GM12878 (cell line): Measurements from ENCODE around the gene PTAFR. TPM values are rescaled to one million over a fixed set of nuclear protein-coding genes. Genes with fewer than 3 reads are reported as not detected.

Experiments
- ATAC-seq: fragments of 200-7000 bp; cut with Tn5 transposase; 3 replicates; pipeline ENCODE4 v1.9.1; 2020; ENCODE audit warnings: mild to moderate bottlenecking, moderate library complexity
- BruUV-seq: library from RNA; stranded (reverse); fragments of 400-500 nt; replicated peaks from 2 replicates; lab custom pipeline; 2021; lab: Mats Ljungman, UMichigan
- CTCF ChIA-PET: fragments of 300-600 bp; sonication (Branson Sonifier 250); formaldehyde crosslinking; extraction: SDS; loops from one replicate; lab custom pipeline; 2021; ENCODE audit warnings: inconsistent platforms; lab: Yijun Ruan, JAX
- POLR2A ChIA-PET: fragments of 350-600 bp; formaldehyde crosslinking; extraction: SDS; loops from one replicate; lab custom pipeline; 2021; ENCODE audit warnings: inconsistent platforms; lab: Charles Lee
- RAD21 ChIA-PET: fragments of 300-600 bp; sonication (Branson Sonifier 250); formaldehyde crosslinking; loops from one replicate; lab custom pipeline; 2023; ENCODE audit warnings: antibody characterized with exemption; ENCODE audit not compliant: unreplicated experiment; lab: Charles Lee
- SMC1A ChIA-PET: fragments of 300-600 bp; sonication (Branson Sonifier 250); formaldehyde crosslinking; loops from one replicate; lab custom pipeline; 2023; ENCODE audit not compliant: unreplicated experiment, uncharacterized antibody; lab: Charles Lee
- DNase-seq: peaks from one replicate; pipeline ENCODE4 v3.0.0-alpha.2; 2011; ENCODE audit warnings: low read depth, low spot score
- FAIRE-seq: peaks from 3 replicates; lab custom pipeline; 2011; peaks lifted over from hg19 to GRCh38; lab: Jason Lieb, UNC
- H2AFZ ChIP-seq: 2 replicates; pipeline ENCODE4 v1.6.0; 2011; ENCODE audit warnings: low read depth, low read length, control low read depth; ENCODE audit not compliant: control insufficient read depth
- H3K27ac ChIP-seq: 2 replicates; pipeline ENCODE4 v1.5.1; 2011; ENCODE audit warnings: control low read depth; ENCODE audit not compliant: control insufficient read depth, insufficient read depth
- H3K27me3 ChIP-seq, 2 experiments: replicated peaks in 1 of 2; 2 replicates each; pipeline versions ENCODE4 v1.6.0 to v1.6.1; 2011; ENCODE audit warnings: low read length in 1 of 2; ENCODE audit not compliant: control insufficient read depth in 2 of 2, insufficient read depth in 2 of 2
- H3K36me3 ChIP-seq, 2 experiments: 2 replicates each; pipeline ENCODE4 v1.5.1; 2011; ENCODE audit warnings: low read length in 1 of 2; ENCODE audit not compliant: control insufficient read depth in 2 of 2, insufficient read depth in 2 of 2
- H3K4me1 ChIP-seq: 2 replicates; pipeline ENCODE4 v1.6.1; 2011; ENCODE audit warnings: mild to moderate bottlenecking, low read length, moderate library complexity, mixed read lengths; ENCODE audit not compliant: control insufficient read depth, insufficient read depth
- H3K4me2 ChIP-seq: 2 replicates; pipeline ENCODE4 v1.6.0; 2011; ENCODE audit warnings: control low read depth; ENCODE audit not compliant: control insufficient read depth, insufficient read depth
- H3K4me3 ChIP-seq: fragments of 200-600 bp; sonication (generic); 2 replicates; pipeline ENCODE4 v1.5.1; 2016
- H3K79me2 ChIP-seq: 2 replicates; pipeline ENCODE4 v1.6.0; 2011; ENCODE audit warnings: low read length; ENCODE audit not compliant: control insufficient read depth, insufficient read depth
- H3K9ac ChIP-seq: 2 replicates; pipeline ENCODE4 v1.8.0; 2011; ENCODE audit warnings: low read length, control low read depth, mixed read lengths; ENCODE audit not compliant: control insufficient read depth, insufficient read depth
- H3K9me3 ChIP-seq: replicated peaks from 3 replicates; pipeline ENCODE4 v1.5.1; 2011; ENCODE audit warnings: mild to moderate bottlenecking, low read length; ENCODE audit not compliant: control insufficient read depth, insufficient read depth
- H4K20me1 ChIP-seq: 2 replicates; pipeline ENCODE4 v1.6.0; 2011; ENCODE audit not compliant: control insufficient read depth, insufficient read depth
- EGR1 ChIP-seq, 2 experiments: IDR thresholded peaks; 1 replicate in 1 of 2; 2 replicates in 1 of 2; pipeline ENCODE4 v1.6.1; 2011 to 2012; ENCODE audit warnings: low read depth in 2 of 2, low read length in 2 of 2, borderline replicate concordance in 1 of 2, mild to moderate bottlenecking in 1 of 2, moderate library complexity in 1 of 2
- EP300 ChIP-seq, 2 experiments: fragments of 150-350 bp in 1 of 2; IDR thresholded peaks; 2 replicates each; pipeline ENCODE4 v1.6.1; 2011 to 2012; ENCODE audit warnings: low read depth in 2 of 2, low read length in 2 of 2, borderline replicate concordance in 1 of 2, improper control_type of control experiment in 1 of 2, inconsistent platforms in 1 of 2; ENCODE audit not compliant: control insufficient read depth in 1 of 2
- ESRRA ChIP-seq: IDR thresholded peaks from 2 replicates; pipeline ENCODE4 v1.6.1; 2012; ENCODE audit warnings: mild to moderate bottlenecking, low read length, improper control_type of control experiment
- FOXK2 ChIP-seq: fragments of 450-650 bp; IDR thresholded peaks from 2 replicates; pipeline ENCODE4 v1.6.1; 2017; ENCODE audit warnings: mild to moderate bottlenecking, moderate library complexity
- MTA2 ChIP-seq: fragments of 450-650 bp; IDR thresholded peaks from 2 replicates; pipeline ENCODE4 v1.6.1; 2016; ENCODE audit warnings: low read depth, mild to moderate bottlenecking, moderate library complexity
- NRF1 ChIP-seq: conservative IDR thresholded peaks from 2 replicates; pipeline ENCODE4 v1.6.1; 2011; ENCODE audit warnings: mild to moderate bottlenecking, low read depth, low read length, improper control_type of control experiment
- WGBS: methylation state at CpG from one replicate; pipeline ENCODE4 v1.1.6; 2016; ENCODE audit warnings: low lambda C conversion rate; ENCODE audit not compliant: insufficient replicate concordance, insufficient coverage; ENCODE audit errors: missing lambda C conversion rate; 5-methylcytosine and 5-hydroxymethylcytosine counted together
- in situ Hi-C: fragments of 300-500 bp; cut with MboI; formaldehyde crosslinking; loops from 9 replicates; pipeline ENCODE4 v1.14.3; 2018; ENCODE audit warnings: mixed read lengths
- intact Hi-C: fragments of 100-400 bp; cut with micrococcal nuclease; formaldehyde crosslinking; loops from one replicate; pipeline ENCODE4 v1.14.2; 2022; ENCODE audit not compliant: unreplicated experiment
- polyA plus RNA-seq, 11 experiments: library from polyadenylated mRNA; depleted of rRNA in 4 of 11; unstranded in 6 of 11; stranded (reverse) in 5 of 11; fragments of >200 nt; fragmentation: Nextera tagmentation in 4 of 11; fragmentation: Illumina TruSeq in 1 of 11; extraction: Ambion mirVana in 4 of 11; extraction: Trizol in 1 of 11; gene quantifications; 1 replicate in 1 of 11; 2 replicates in 10 of 11; pipeline versions ENCODE4 v1.2.1 to v1.2.3, GENCODE V29; 2011 to 2016; ENCODE audit warnings: inconsistent platforms in 2 of 11, missing spikeins in 2 of 11, low read depth in 1 of 11
- total RNA-seq, 4 experiments: library from RNA; depleted of rRNA in 3 of 4; stranded (reverse); fragments of >200 nt in 3 of 4; fragmentation: Illumina TruSeq in 1 of 4; extraction: Trizol in 1 of 4; gene quantifications; 2 replicates each; pipeline versions ENCODE4 v1.2.1 to v1.2.3, GENCODE V29; 2013 to 2021

The PTAFR gene
- total and polyA plus RNA-seq, 10 of the 15 experiments (the other 5 are each of a cell fraction or from before 2014, with no cell fraction given): 17.5 to 251 (median 27.7) TPM

- peaks cover 18 to 43% of the 10 kb centered on the region in 2 experiments for H3K36me3 ChIP-seq
- POLR2A ChIA-PET: interaction anchor here (0.6 to 1.4 kb wide), 4 partner anchors 28 to 114 kb away, joined by 3 to 6 read pairs (median 4); no protein-coding TSS in a partner anchor
- no peaks in the 10 kb centered on the region; the same call in 2 of the 3 replicates for H3K9me3 ChIP-seq
- in situ Hi-C loops: loop anchor here (5.0 kb wide), 1 partner anchor 113 kb away; no protein-coding TSS in a partner anchor
- H3K4me2 ChIP-seq: no peak overlapping the region
- intact Hi-C loops: no loop called here
- CTCF ChIA-PET: interaction anchor here (0.8 to 10.1 kb wide), 5 partner anchors 31 to 233 kb away, joined by 3 to 317 read pairs (median 5); partner anchors contain the start of gene EYA3
- TF ChIP-seq EP300 (IDR thresholded peaks at IDR 0.05; ENCODE audit: borderline replicate concordance in 1 of 2, control insufficient read depth in 1 of 2, low read depth in 2 of 2, low read length in 2 of 2) (no peak), EGR1 (IDR thresholded peaks at IDR 0.05; ENCODE audit: borderline replicate concordance in 1 of 2, low read depth in 2 of 2, low read length in 2 of 2) (no peak), NRF1 (no peak), MTA2 (no peak), ESRRA (no peak), FOXK2 (no peak)
- TF ChIP-seq, all 136 proteins: peak for 0
- FAIRE-seq (no peak), DNase-seq (no peak), ATAC-seq (no peak)
- Histone ChIP-seq H3K27ac (no peak overlapping the region), H2AFZ (no peak overlapping the region), H3K4me3 (no peak overlapping the region), H4K20me1 (no peaks in the 10 kb centered on the region), H3K79me2 (no peaks in the 10 kb centered on the region), H3K4me1 (peaks cover 12% of the 10 kb centered on the region), H3K27me3 (no peaks in the 10 kb centered on the region), H3K9ac (no peak overlapping the region)
- WGBS: 98% methylated on average over 4 of the region's 4 CpGs
- RAD21 ChIA-PET: interaction anchor here (1.1 to 4.9 kb wide), 3 partner anchors 35 to 115 kb away, joined by 3 to 47 read pairs (median 4); partner anchors contain the start of gene EYA3
- SMC1A ChIA-PET: interaction anchor here (1.4 to 22.7 kb wide), 5 partner anchors 30 to 115 kb away, joined by 3 to 445 read pairs (median 10); partner anchors contain the start of genes EYA3 and PTAFR
- no TSS peak for BruUV-seq
These were observed 28.8 kb upstream of the PTAFR start for GRCh38 chr1:28205243-28205642.
